CD4-positive, alpha-beta memory T cell (primary cell): Measurements from ENCODE around the gene SMC5. TPM values are rescaled to one million over a fixed set of nuclear protein-coding genes. Genes with fewer than 3 reads are reported as not detected.

ENCODE experiments used
- CTCF ChIA-PET: fragments of 350-600 bp; sonication (Branson Sonifier 250); formaldehyde crosslinking; loops from one replicate; lab custom pipeline; 2021; ENCODE audit warnings: inconsistent platforms; ENCODE audit not compliant: partially characterized antibody; lab: Charles Lee
- POLR2A ChIA-PET: fragments of 350-600 bp; sonication (Branson Sonifier 250); formaldehyde crosslinking; loops from one replicate; lab custom pipeline; 2021; ENCODE audit not compliant: partially characterized antibody; lab: Charles Lee
- DNase-seq, 5 donors: peaks; one replicate each; pipeline versions ENCODE4 v3.0.0 to v3.0.0-alpha.2; 2020 to 2022; ENCODE audit warnings: mixed read lengths in 1 of 5
- H3K27ac ChIP-seq: one replicate; pipeline ENCODE4 v1.7.0; 2013; ENCODE audit warnings: low read depth, low read length
- H3K27me3 ChIP-seq: 2 replicates; pipeline ENCODE4 v1.7.0; 2013; ENCODE audit warnings: mild to moderate bottlenecking, low read length, moderate library complexity; ENCODE audit not compliant: insufficient read depth
- H3K36me3 ChIP-seq: 2 replicates; pipeline ENCODE4 v1.7.0; 2013; ENCODE audit warnings: mild to moderate bottlenecking, low read length, moderate library complexity; ENCODE audit not compliant: insufficient read depth
- H3K4me1 ChIP-seq: 2 replicates; pipeline ENCODE4 v1.7.0; 2013; ENCODE audit warnings: mild to moderate bottlenecking, low read length, moderate library complexity; ENCODE audit not compliant: insufficient read depth
- H3K4me3 ChIP-seq, 2 donors: one replicate each; pipeline ENCODE4 v1.7.0; 2013; ENCODE audit warnings: low read length in 2 of 2, mild to moderate bottlenecking in 1 of 2
- H3K9me3 ChIP-seq, 2 donors: one replicate each; pipeline ENCODE4 v1.7.0; 2013; ENCODE audit warnings: low read length in 2 of 2, control low read depth in 1 of 2; ENCODE audit not compliant: control insufficient read depth in 1 of 2
- H3K27ac Mint-ChIP-seq, 7 donors: one replicate each; pipeline ENCODE4 v1.8.0; 2020 to 2021; ENCODE audit warnings: mixed read lengths in 7 of 7, mild to moderate bottlenecking in 6 of 7, inconsistent platforms in 3 of 7, moderate library complexity in 3 of 7
- H3K27me3 Mint-ChIP-seq, 2 donors: one replicate each; pipeline ENCODE4 v1.8.0; 2020 to 2021; ENCODE audit warnings: mixed read lengths in 2 of 2
- H3K36me3 Mint-ChIP-seq, 2 donors: one replicate each; pipeline ENCODE4 v1.8.0; 2020 to 2021; ENCODE audit warnings: mixed read lengths in 2 of 2, inconsistent platforms in 1 of 2, mild to moderate bottlenecking in 1 of 2
- H3K4me1 Mint-ChIP-seq, 4 donors: one replicate each; pipeline ENCODE4 v1.8.0; 2020 to 2021; ENCODE audit warnings: mixed read lengths in 4 of 4, mild to moderate bottlenecking in 1 of 4
- H3K4me3 Mint-ChIP-seq, 8 donors: one replicate each; pipeline ENCODE4 v1.8.0; 2020 to 2021; ENCODE audit warnings: mixed read lengths in 8 of 8, mild to moderate bottlenecking in 7 of 8, moderate library complexity in 6 of 8, inconsistent platforms in 3 of 8
- H3K9me3 Mint-ChIP-seq, 8 donors: one replicate each; pipeline ENCODE4 v1.8.0; 2020 to 2021; ENCODE audit warnings: mixed read lengths in 8 of 8, mild to moderate bottlenecking in 5 of 8, inconsistent platforms in 3 of 8, moderate library complexity in 1 of 8
- intact Hi-C: fragments of 100-400 bp; cut with micrococcal nuclease; formaldehyde crosslinking; loops from one replicate; pipeline ENCODE4 v1.15.1; 2023
- polyA plus RNA-seq, 2 donors: library from polyadenylated mRNA; unstranded; fragments of 300-500 nt; fragmentation: Illumina TruSeq; gene quantifications; one replicate each; pipeline ENCODE4 v1.2.3, GENCODE V29; 2021
- total RNA-seq, 2 experiments: library from RNA; stranded (reverse); gene quantifications; one replicate each; pipeline ENCODE4 v1.2.3, GENCODE V29; 2021

The SMC5 gene
- total and polyA plus RNA-seq, 4 experiments from 2014 or later = 11.8 to 48.3 (median 34.3) TPM

DNA sequence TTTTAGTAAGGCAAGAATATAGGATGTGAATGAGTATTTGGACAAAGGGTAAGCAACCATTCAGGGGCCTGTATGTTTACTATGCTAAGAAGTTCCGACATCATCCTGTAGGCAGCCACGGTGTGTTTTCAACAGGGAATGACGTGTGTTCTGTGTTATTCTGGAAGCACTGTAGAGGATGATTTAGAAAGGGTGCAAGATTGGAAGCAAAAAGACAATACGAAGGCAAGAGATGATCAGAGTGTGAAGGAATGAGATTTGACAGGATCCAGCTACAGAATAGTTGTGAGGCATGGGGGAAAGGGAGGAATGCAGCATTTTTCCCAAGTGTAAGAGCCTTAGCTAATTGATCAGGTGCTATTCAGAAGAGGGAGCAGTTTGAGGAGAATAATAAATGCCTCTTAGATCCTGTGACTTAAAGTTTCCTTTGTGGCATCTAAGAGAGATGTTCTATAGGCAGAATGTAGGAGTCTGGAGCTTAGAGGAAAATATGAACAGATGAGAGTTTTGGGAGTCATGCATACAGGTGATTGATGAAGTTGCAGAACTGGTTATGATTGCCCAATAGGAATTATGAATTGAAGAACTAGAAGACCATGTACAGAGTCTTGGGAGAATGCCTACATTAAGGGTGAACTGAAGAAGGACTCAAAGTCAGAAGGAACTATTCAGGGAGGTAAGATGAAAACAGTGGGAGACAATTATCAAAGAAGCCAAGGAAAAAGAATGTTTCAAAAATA lies 2.5 kb downstream of the SMC5 start:
- H3K36me3 Mint-ChIP-seq = peaks cover 22 to 39% of the 10 kb centered on the region in 2 donors
- CTCF ChIA-PET = no interaction called here

DNA sequence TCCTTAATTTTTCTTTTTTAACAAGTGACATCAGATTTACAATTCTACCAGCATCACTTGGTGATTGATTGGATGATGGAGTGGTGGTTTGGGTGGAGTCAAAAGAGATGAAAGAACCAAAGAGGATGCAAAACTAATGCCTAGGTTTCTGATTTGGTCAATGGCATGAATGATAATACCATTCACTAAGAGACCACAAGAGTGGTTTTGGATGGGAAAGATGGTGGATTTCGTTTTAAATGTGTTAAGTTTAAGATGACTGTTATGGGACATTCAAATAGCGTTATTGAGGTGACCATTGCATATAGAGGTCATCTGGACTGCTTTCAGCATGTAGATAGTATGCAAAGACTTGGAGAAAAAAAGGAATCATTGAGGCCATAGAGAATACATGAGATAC lies 3.6 kb downstream of the SMC5 start:
- Mint-ChIP-seq H3K9me3 (no peaks in the 10 kb centered on the region), H3K4me1 (peaks cover 49 to 68% (median 55%) of the 10 kb centered on the region in 4 donors), H3K27me3 (no peaks in the 10 kb centered on the region), H3K4me3 (peak overlapping the region in 7 of 8 donors; percentile 33 to 99 (median 95)), H3K27ac (peak overlapping the region in 5 of 7 donors; percentile 5 to 91 (median 37)), H3K36me3 (peaks cover 22 to 46% of the 10 kb centered on the region in 2 donors)
- no peak for DNase-seq
- ChIA-PET CTCF (no interaction called here), POLR2A (interaction anchor here (1.0 kb wide), 1 partner anchor 12 kb away, joined by 3 read pairs; no protein-coding TSS in a partner anchor)
- no peaks in the 10 kb centered on the region for H3K9me3 ChIP-seq
- no peaks in the 10 kb centered on the region for H3K27me3 ChIP-seq
- peaks cover 66% of the 10 kb centered on the region for H3K4me1 ChIP-seq
- peaks cover 15% of the 10 kb centered on the region for H3K36me3 ChIP-seq
- no peak overlapping the region for H3K27ac ChIP-seq
- intact Hi-C loops = loop anchor here (5.0 to 10.0 kb wide), 2 partner anchors 35 to 342 kb away; no protein-coding TSS in a partner anchor
- no peak overlapping the region for H3K4me3 ChIP-seq

More for the DNA sequence above, 2.5 kb downstream of the SMC5 start:
- Histone ChIP-seq H3K4me1 (peaks cover 65% of the 10 kb centered on the region), H3K27me3 (no peaks in the 10 kb centered on the region), H3K9me3 (no peaks in the 10 kb centered on the region), H3K27ac (no peak overlapping the region), H3K4me3 (no peak overlapping the region), H3K36me3 (peaks cover 15% of the 10 kb centered on the region)
- H3K4me3 Mint-ChIP-seq = peak overlapping the region in 7 of 8 donors; percentile 89 to 99 (median 96)
- no peak for DNase-seq
- POLR2A ChIA-PET = interaction anchor here (1.2 kb wide), 1 partner anchor 157 kb away, joined by 3 read pairs; no protein-coding TSS in a partner anchor
- H3K27ac Mint-ChIP-seq = peak overlapping the region in 5 of 7 donors; percentile 6 to 91 (median 69)
- H3K27me3 Mint-ChIP-seq = no peaks in the 10 kb centered on the region
- H3K4me1 Mint-ChIP-seq = peaks cover 47 to 71% (median 56%) of the 10 kb centered on the region in 4 donors
- no peaks in the 10 kb centered on the region for H3K9me3 Mint-ChIP-seq
- intact Hi-C loops = loop anchor here (5.0 to 10.0 kb wide), 2 partner anchors 36 to 344 kb away; no protein-coding TSS in a partner anchor

- H3K4me3 ChIP-seq = no peak overlapping the region
- H3K36me3 ChIP-seq = peaks cover 15% of the 10 kb centered on the region
- H3K27ac Mint-ChIP-seq = peak overlapping the region in 2 of 7 donors; percentile 15 to 91
- peak overlapping the region in 7 of 8 donors; percentile 33 to 99 (median 95) for H3K4me3 Mint-ChIP-seq
- H3K27me3 Mint-ChIP-seq = no peaks in the 10 kb centered on the region
- H3K36me3 Mint-ChIP-seq = peaks cover 22 to 50% of the 10 kb centered on the region in 2 donors
- no peak for DNase-seq
- intact Hi-C loops = loop anchor here (5.0 to 10.0 kb wide), 2 partner anchors 34 to 342 kb away; no protein-coding TSS in a partner anchor
- ChIA-PET CTCF (interaction anchor here (1.6 kb wide), 1 partner anchor 73 kb away, joined by 4 read pairs; no protein-coding TSS in a partner anchor), POLR2A (interaction anchor here (0.8 to 1.0 kb wide), 2 partner anchors 13 to 16 kb away, joined by 3 to 5 read pairs; no protein-coding TSS in a partner anchor)
- no peaks in the 10 kb centered on the region for H3K9me3 Mint-ChIP-seq
- H3K4me1 ChIP-seq = peaks cover 60% of the 10 kb centered on the region
- peaks cover 48 to 66% (median 54%) of the 10 kb centered on the region in 4 donors for H3K4me1 Mint-ChIP-seq
- H3K27ac ChIP-seq = no peak overlapping the region
- H3K9me3 ChIP-seq = no peaks in the 10 kb centered on the region
- no peaks in the 10 kb centered on the region for H3K27me3 ChIP-seq
These were observed 4.2 kb downstream of the SMC5 start for GRCh38 chr9:70262948-70263347.

GRCh38 chr9:70263421-70263820 lies 4.6 kb downstream of the SMC5 start:
- no peaks in the 10 kb centered on the region for H3K27me3 ChIP-seq
- no peak overlapping the region for H3K4me3 ChIP-seq
- H3K4me1 ChIP-seq = peaks cover 56% of the 10 kb centered on the region
- H3K9me3 ChIP-seq = no peaks in the 10 kb centered on the region
- no peaks in the 10 kb centered on the region for H3K9me3 Mint-ChIP-seq
- no peaks in the 10 kb centered on the region for H3K27me3 Mint-ChIP-seq
- intact Hi-C loops = loop anchor here (5.0 to 10.0 kb wide), 2 partner anchors 34 to 341 kb away; no protein-coding TSS in a partner anchor
- peaks cover 22 to 46% of the 10 kb centered on the region in 2 donors for H3K36me3 Mint-ChIP-seq
- CTCF ChIA-PET = interaction anchor here (1.6 kb wide), 1 partner anchor 73 kb away, joined by 4 read pairs; no protein-coding TSS in a partner anchor
- DNase-seq = no peak
- no peak overlapping the region for H3K27ac ChIP-seq
- H3K4me1 Mint-ChIP-seq = peaks cover 46 to 62% (median 50%) of the 10 kb centered on the region in 4 donors
- POLR2A ChIA-PET = interaction anchor here (0.8 kb wide), 1 partner anchor 16 kb away, joined by 5 read pairs; no protein-coding TSS in a partner anchor
- no peak overlapping the region for H3K4me3 Mint-ChIP-seq
- peaks cover 15% of the 10 kb centered on the region for H3K36me3 ChIP-seq
- H3K27ac Mint-ChIP-seq = no peak overlapping the region

DNA sequence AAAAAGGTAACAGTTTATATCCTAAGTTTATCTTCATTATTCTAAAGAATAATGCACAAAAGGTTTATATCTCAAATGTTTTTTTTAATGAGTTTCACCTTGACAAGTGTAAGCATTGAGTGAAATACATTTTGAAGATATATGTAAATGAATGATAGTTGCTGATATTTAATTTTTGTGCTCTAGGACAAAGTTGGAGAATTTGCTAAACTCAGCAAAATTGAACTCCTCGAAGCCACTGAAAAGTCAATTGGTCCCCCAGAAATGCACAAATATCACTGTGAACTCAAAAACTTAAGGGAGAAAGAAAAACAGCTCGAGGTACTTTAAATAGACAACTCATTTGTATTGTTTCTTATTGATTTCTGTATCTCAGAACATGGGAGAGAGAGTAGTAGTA lies 19.5 kb downstream of the SMC5 start:
- no peaks in the 10 kb centered on the region for H3K9me3 ChIP-seq
- intact Hi-C loops = no loop called here
- H3K36me3 Mint-ChIP-seq = peaks cover 42 to 44% of the 10 kb centered on the region in 2 donors
- H3K36me3 ChIP-seq = peaks cover 11% of the 10 kb centered on the region
- no peak overlapping the region for H3K4me3 Mint-ChIP-seq
- H3K4me1 Mint-ChIP-seq = peaks cover 14 to 28% (median 21%) of the 10 kb centered on the region in 4 donors
- H3K27me3 ChIP-seq = no peaks in the 10 kb centered on the region
- DNase-seq = no peak
- H3K27ac Mint-ChIP-seq = peak overlapping the region in 2 of 7 donors; percentile 2 to 53
- no peaks in the 10 kb centered on the region for H3K9me3 Mint-ChIP-seq
- H3K27ac ChIP-seq = no peak overlapping the region
- CTCF ChIA-PET = no interaction called here
- no peaks in the 10 kb centered on the region for H3K27me3 Mint-ChIP-seq
- peaks cover 6% of the 10 kb centered on the region for H3K4me1 ChIP-seq
- POLR2A ChIA-PET = no interaction called here
- H3K4me3 ChIP-seq = no peak overlapping the region

DNA sequence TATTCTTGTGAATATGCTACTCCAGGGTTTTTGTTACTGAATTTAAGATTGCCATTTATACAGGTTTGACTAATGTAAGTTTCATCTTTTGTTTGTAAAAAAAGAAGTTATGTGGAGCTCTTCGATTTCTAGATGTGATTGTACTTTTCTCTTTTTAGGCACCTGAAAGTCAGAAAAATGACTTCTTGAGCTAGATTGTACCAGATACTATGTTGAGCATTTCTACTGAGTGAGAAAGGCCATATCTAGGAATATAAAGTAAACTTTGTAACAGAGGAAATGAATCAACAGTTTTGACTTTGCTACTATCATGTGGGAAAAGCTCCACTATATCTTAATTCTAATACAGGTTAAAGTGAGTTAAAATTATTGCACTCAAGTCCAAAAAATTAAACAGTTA lies 25.1 kb downstream of the SMC5 start:
- H3K27ac ChIP-seq = no peak overlapping the region
- ChIA-PET POLR2A (no interaction called here), CTCF (no interaction called here)
- H3K27me3 Mint-ChIP-seq = no peaks in the 10 kb centered on the region
- no peak for DNase-seq
- no peaks in the 10 kb centered on the region for H3K4me1 ChIP-seq
- H3K36me3 ChIP-seq = peaks cover 15% of the 10 kb centered on the region
- H3K27me3 ChIP-seq = no peaks in the 10 kb centered on the region
- no peaks in the 10 kb centered on the region for H3K9me3 Mint-ChIP-seq
- no peaks in the 10 kb centered on the region for H3K9me3 ChIP-seq
- peaks cover 5 to 20% (median 15%) of the 10 kb centered on the region in 4 donors for H3K4me1 Mint-ChIP-seq
- intact Hi-C loops = no loop called here
- H3K4me3 ChIP-seq = no peak overlapping the region
- peaks cover 56 to 74% of the 10 kb centered on the region in 2 donors for H3K36me3 Mint-ChIP-seq
- H3K4me3 Mint-ChIP-seq = no peak overlapping the region
- H3K27ac Mint-ChIP-seq = peak overlapping the region in 1 of 7 donors; percentile 30

- CTCF ChIA-PET = interaction anchor here (1.5 kb wide), 1 partner anchor 55 kb away, joined by 3 read pairs; no protein-coding TSS in a partner anchor
- Histone ChIP-seq H3K9me3 (no peaks in the 10 kb centered on the region), H3K4me1 (no peaks in the 10 kb centered on the region), H3K4me3 (no peak overlapping the region), H3K36me3 (peaks cover 12% of the 10 kb centered on the region), H3K27me3 (no peaks in the 10 kb centered on the region), H3K27ac (no peak overlapping the region)
- Mint-ChIP-seq H3K36me3 (peaks cover 60 to 77% of the 10 kb centered on the region in 2 donors), H3K27ac (no peak overlapping the region), H3K4me1 (peaks cover 5 to 20% (median 14%) of the 10 kb centered on the region in 4 donors), H3K9me3 (no peaks in the 10 kb centered on the region), H3K4me3 (no peak overlapping the region), H3K27me3 (no peaks in the 10 kb centered on the region)
- intact Hi-C loops = no loop called here
- POLR2A ChIA-PET = no interaction called here
- DNase-seq = no peak
These were observed 26.5 kb downstream of the SMC5 start for GRCh38 chr9:70285246-70285645.
